ENCODE results near the gene CCDC171.

CCDC171 gene

DNA sequence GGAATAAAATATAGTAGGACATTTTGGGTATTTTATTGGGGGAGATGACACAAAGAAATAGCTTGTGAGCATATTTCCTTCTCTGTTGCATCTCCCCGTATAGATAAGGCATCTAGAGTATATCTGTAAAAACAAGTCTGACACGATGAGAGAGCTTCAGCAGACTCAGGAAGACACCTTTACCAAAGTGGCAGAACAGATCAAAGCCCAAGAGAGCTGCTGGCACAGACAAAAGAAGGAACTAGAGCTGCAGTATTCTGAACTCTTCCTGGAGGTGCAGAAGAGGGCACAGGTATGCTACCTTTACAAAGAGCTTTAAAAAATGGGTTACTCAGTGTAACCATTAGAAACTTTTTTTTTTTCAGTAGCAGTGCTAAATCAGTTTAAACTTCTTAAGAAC, 176.7 kb downstream of the CCDC171 start:
- Mint-ChIP-seq H3K27ac (no peak overlapping the region), H3K4me3 (no peak overlapping the region), H3K36me3 (no peaks in the 10 kb centered on the region), H3K9me3 (no peaks in the 10 kb centered on the region), H3K4me1 (no peaks in the 10 kb centered on the region), H3K27me3 (no peaks in the 10 kb centered on the region)
- CTCF ChIA-PET, result no interaction called here
- no peak for DNase-seq

GRCh38 chr9:15735083-15735857, 182.4 kb downstream of the CCDC171 start:
- H3K27me3 Mint-ChIP-seq, result no peaks in the 10 kb centered on the region

GRCh38 chr9:15736569-15736968, 183.7 kb downstream of the CCDC171 start:
- Mint-ChIP-seq H3K27ac (no peak overlapping the region), H3K36me3 (no peaks in the 10 kb centered on the region), H3K9me3 (no peaks in the 10 kb centered on the region), H3K27me3 (no peaks in the 10 kb centered on the region), H3K4me1 (no peaks in the 10 kb centered on the region), H3K4me3 (no peak overlapping the region)
- no peak for DNase-seq
- CTCF ChIA-PET, result no interaction called here

More at GRCh38 chr9:15735083-15735857, 182.4 kb downstream of the CCDC171 start:
- Mint-ChIP-seq H3K27ac (no peak overlapping the region), H3K4me1 (no peaks in the 10 kb centered on the region), H3K4me3 (no peak overlapping the region), H3K36me3 (no peaks in the 10 kb centered on the region), H3K9me3 (no peaks in the 10 kb centered on the region)
- CTCF ChIA-PET, result no interaction called here
- DNase-seq, result no peak

GRCh38 chr9:15738011-15738410, 185.2 kb downstream of the CCDC171 start:
- no peaks in the 10 kb centered on the region for H3K9me3 Mint-ChIP-seq
- no peak overlapping the region for H3K4me3 Mint-ChIP-seq
- H3K27me3 Mint-ChIP-seq, result no peaks in the 10 kb centered on the region
- no peaks in the 10 kb centered on the region for H3K4me1 Mint-ChIP-seq
- no peak for DNase-seq
- CTCF ChIA-PET, result no interaction called here
- H3K36me3 Mint-ChIP-seq, result no peaks in the 10 kb centered on the region
- no peak overlapping the region for H3K27ac Mint-ChIP-seq

- H3K36me3 Mint-ChIP-seq, result no peaks in the 10 kb centered on the region
- no peak for DNase-seq
- H3K27ac Mint-ChIP-seq, result no peak overlapping the region
- no peaks in the 10 kb centered on the region for H3K27me3 Mint-ChIP-seq
- no peaks in the 10 kb centered on the region for H3K4me1 Mint-ChIP-seq
- no peak overlapping the region for H3K4me3 Mint-ChIP-seq
- no peaks in the 10 kb centered on the region for H3K9me3 Mint-ChIP-seq
- CTCF ChIA-PET, result no interaction called here
These were observed 188.2 kb downstream of the CCDC171 start for GRCh38 chr9:15741015-15741414.

GRCh38 chr9:15743512-15743911, 190.7 kb downstream of the CCDC171 start:
- no peaks in the 10 kb centered on the region for H3K4me1 Mint-ChIP-seq
- no peak for DNase-seq
- no peaks in the 10 kb centered on the region for H3K36me3 Mint-ChIP-seq
- H3K4me3 Mint-ChIP-seq, result no peak overlapping the region
- H3K27me3 Mint-ChIP-seq, result no peaks in the 10 kb centered on the region
- CTCF ChIA-PET, result interaction anchor here (0.6 kb wide), 1 partner anchor 19 kb away, joined by 3 read pairs; no protein-coding TSS in a partner anchor
- H3K27ac Mint-ChIP-seq, result no peak overlapping the region
- peaks cover 2% of the 10 kb centered on the region for H3K9me3 Mint-ChIP-seq

- H3K4me1 Mint-ChIP-seq, result no peaks in the 10 kb centered on the region
- H3K36me3 Mint-ChIP-seq, result no peaks in the 10 kb centered on the region
- peaks cover 2% of the 10 kb centered on the region for H3K9me3 Mint-ChIP-seq
- no peak overlapping the region for H3K4me3 Mint-ChIP-seq
- DNase-seq, result no peak
- H3K27me3 Mint-ChIP-seq, result no peaks in the 10 kb centered on the region
- no peak overlapping the region for H3K27ac Mint-ChIP-seq
- CTCF ChIA-PET, result no interaction called here
These were observed 191.4 kb downstream of the CCDC171 start for GRCh38 chr9:15744196-15744595.

DNA sequence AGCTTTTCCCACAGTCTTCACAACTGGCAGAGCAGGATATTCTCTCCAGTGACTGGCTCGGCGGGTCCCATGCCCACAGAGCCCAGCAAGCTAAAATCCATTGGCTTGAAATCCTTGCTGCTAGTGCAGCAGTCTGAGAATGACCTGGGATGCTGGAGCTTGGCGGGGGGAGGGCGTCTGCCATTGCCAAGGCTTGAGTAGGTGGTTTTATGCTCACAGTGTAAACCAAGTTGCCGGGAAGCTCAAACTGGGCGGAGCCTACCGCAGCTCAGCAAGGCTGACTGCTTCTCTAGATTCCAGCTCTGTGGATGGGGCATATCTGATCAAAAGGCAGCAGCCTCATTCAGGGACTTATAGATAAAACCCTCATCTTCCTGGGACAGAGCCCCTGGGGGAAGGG, 194.1 kb downstream of the CCDC171 start:
- H3K36me3 Mint-ChIP-seq, result no peaks in the 10 kb centered on the region
- no peak for DNase-seq
- H3K27ac Mint-ChIP-seq, result no peak overlapping the region
- H3K9me3 Mint-ChIP-seq, result peaks cover 5% of the 10 kb centered on the region
- CTCF ChIA-PET, result interaction anchor here (0.7 kb wide), 1 partner anchor 18 kb away, joined by 3 read pairs; no protein-coding TSS in a partner anchor
- H3K4me1 Mint-ChIP-seq, result no peaks in the 10 kb centered on the region
- H3K27me3 Mint-ChIP-seq, result no peaks in the 10 kb centered on the region
- no peak overlapping the region for H3K4me3 Mint-ChIP-seq

GRCh38 chr9:15755660-15756059, 202.8 kb downstream of the CCDC171 start:
- Mint-ChIP-seq H3K27ac (no peak overlapping the region), H3K4me1 (no peaks in the 10 kb centered on the region), H3K4me3 (no peak overlapping the region), H3K9me3 (no peaks in the 10 kb centered on the region), H3K27me3 (no peaks in the 10 kb centered on the region), H3K36me3 (no peaks in the 10 kb centered on the region)
- no peak for DNase-seq
- CTCF ChIA-PET, result no interaction called here

- no peaks in the 10 kb centered on the region for H3K4me1 Mint-ChIP-seq
- no peak overlapping the region for H3K4me3 Mint-ChIP-seq
- CTCF ChIA-PET, result no interaction called here
- H3K36me3 Mint-ChIP-seq, result no peaks in the 10 kb centered on the region
- no peaks in the 10 kb centered on the region for H3K27me3 Mint-ChIP-seq
- DNase-seq, result no peak
- H3K9me3 Mint-ChIP-seq, result no peaks in the 10 kb centered on the region
- H3K27ac Mint-ChIP-seq, result no peak overlapping the region
These were observed 208.7 kb downstream of the CCDC171 start for GRCh38 chr9:15761551-15761950.

GRCh38 chr9:15763371-15763770, 210.5 kb downstream of the CCDC171 start:
- no peak overlapping the region for H3K27ac Mint-ChIP-seq
- H3K4me3 Mint-ChIP-seq, result no peak overlapping the region
- no peaks in the 10 kb centered on the region for H3K9me3 Mint-ChIP-seq
- no peak for DNase-seq
- no peaks in the 10 kb centered on the region for H3K27me3 Mint-ChIP-seq
- H3K4me1 Mint-ChIP-seq, result no peaks in the 10 kb centered on the region
- no peaks in the 10 kb centered on the region for H3K36me3 Mint-ChIP-seq
- CTCF ChIA-PET, result no interaction called here

GRCh38 chr9:15764131-15764530, 211.3 kb downstream of the CCDC171 start:
- no peaks in the 10 kb centered on the region for H3K9me3 Mint-ChIP-seq
- DNase-seq, result no peak
- CTCF ChIA-PET, result interaction anchor here (0.6 kb wide), 1 partner anchor 17 kb away, joined by 3 read pairs; no protein-coding TSS in a partner anchor
- no peak overlapping the region for H3K4me3 Mint-ChIP-seq
- no peaks in the 10 kb centered on the region for H3K27me3 Mint-ChIP-seq
- no peaks in the 10 kb centered on the region for H3K36me3 Mint-ChIP-seq
- no peaks in the 10 kb centered on the region for H3K4me1 Mint-ChIP-seq
- H3K27ac Mint-ChIP-seq, result no peak overlapping the region

DNA sequence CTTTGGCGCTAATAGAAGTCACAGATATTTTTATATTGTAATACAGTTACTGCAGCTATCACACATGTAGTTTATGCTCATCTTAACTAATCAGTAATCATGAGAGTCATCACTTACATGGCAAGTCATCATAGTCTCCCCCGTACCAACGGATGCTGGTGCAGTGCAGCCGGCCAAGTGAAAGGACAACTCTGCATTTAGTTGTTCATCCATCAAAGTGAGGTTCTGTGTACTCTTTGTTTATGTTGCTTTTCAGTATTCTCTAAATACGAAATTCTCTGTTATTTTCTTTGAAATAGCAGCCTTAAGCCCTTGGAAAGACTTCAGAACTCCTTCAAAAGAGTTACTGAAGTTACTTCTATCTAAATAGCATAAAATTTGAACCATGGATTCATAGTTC, 216.7 kb downstream of the CCDC171 start:
- CTCF ChIA-PET, result interaction anchor here (0.5 kb wide), 1 partner anchor 429 kb away, joined by 5 read pairs; no protein-coding TSS in a partner anchor
- Mint-ChIP-seq H3K4me3 (no peak overlapping the region), H3K4me1 (no peaks in the 10 kb centered on the region), H3K27me3 (no peaks in the 10 kb centered on the region), H3K9me3 (no peaks in the 10 kb centered on the region), H3K36me3 (no peaks in the 10 kb centered on the region), H3K27ac (no peak overlapping the region)
- DNase-seq, result no peak

DNA sequence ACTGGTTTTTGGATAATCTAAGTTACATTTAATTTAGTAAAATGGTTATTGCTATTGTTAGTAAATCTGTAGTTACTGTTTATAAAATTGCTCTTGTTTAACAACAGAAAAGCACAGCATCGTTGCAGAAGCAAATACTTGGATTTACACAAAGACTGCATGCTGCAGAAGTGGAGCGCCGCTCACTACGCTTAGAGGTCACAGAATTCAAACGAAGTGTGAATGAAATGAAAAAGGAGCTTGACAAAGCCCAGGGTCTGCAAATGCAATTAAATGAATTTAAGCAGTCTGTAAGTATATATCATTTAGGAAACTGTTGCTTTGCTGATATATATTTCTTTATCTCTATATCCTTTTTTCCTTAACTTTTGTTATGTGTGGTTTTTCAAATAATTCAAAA, 226.0 kb downstream of the CCDC171 start:
- no peaks in the 10 kb centered on the region for H3K27me3 Mint-ChIP-seq
- H3K36me3 Mint-ChIP-seq, result no peaks in the 10 kb centered on the region
- CTCF ChIA-PET, result no interaction called here
- no peak overlapping the region for H3K4me3 Mint-ChIP-seq
- DNase-seq, result no peak
- no peaks in the 10 kb centered on the region for H3K9me3 Mint-ChIP-seq
- H3K4me1 Mint-ChIP-seq, result no peaks in the 10 kb centered on the region
- H3K27ac Mint-ChIP-seq, result no peak overlapping the region

DNA sequence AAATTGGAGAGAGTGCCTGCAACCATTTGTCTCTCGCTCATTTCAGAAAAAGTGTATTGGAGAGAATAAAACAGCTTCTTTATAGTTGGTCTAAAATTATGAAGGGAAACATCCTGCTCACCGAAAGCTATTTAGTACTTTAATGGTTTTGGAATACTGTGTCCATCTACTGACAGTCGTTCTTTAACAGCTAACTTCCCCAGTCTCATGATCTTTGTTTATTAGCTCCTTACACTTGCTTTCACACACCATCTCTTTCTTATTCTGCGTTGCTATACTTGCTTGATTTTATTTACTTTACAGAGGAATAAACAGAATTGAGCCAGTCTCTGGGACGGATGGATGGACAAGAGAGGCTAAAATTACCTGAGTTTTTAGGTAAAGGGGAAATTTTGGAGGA, 229.3 kb downstream of the CCDC171 start:
- H3K4me1 Mint-ChIP-seq, result no peaks in the 10 kb centered on the region
- DNase-seq, result no peak
- CTCF ChIA-PET, result no interaction called here
- no peaks in the 10 kb centered on the region for H3K27me3 Mint-ChIP-seq
- no peak overlapping the region for H3K4me3 Mint-ChIP-seq
- H3K36me3 Mint-ChIP-seq, result no peaks in the 10 kb centered on the region
- no peak overlapping the region for H3K27ac Mint-ChIP-seq
- H3K9me3 Mint-ChIP-seq, result no peaks in the 10 kb centered on the region
